GM23338 (cell line): ENCODE data around the gene IFI44L. TPM values are rescaled to one million over a fixed set of nuclear protein-coding genes. Genes with fewer than 3 reads are reported as not detected.

Experiments
- CREB1 ChIP-seq: fragments of 250-450 bp; sonication (Bioruptor Pico); IDR thresholded peaks from 2 replicates; pipeline ENCODE4 v1.5.0; 2020; ENCODE audit warnings: low read depth, mild to moderate bottlenecking, moderate library complexity
- EZH2 ChIP-seq: fragments of 200-600 bp; sonication (generic); IDR thresholded peaks from one replicate; pipeline ENCODE4 v1.8.0; 2017; ENCODE audit warnings: antibody characterized with exemption, mild to moderate bottlenecking, low read depth; ENCODE audit not compliant: unreplicated experiment
- POLR2AphosphoS5 ChIP-seq: IDR thresholded peaks from 2 replicates; pipeline ENCODE4 v1.6.1; 2016; ENCODE audit warnings: antibody characterized with exemption, low read depth
- STAT1 ChIP-seq: IDR thresholded peaks from one replicate; pipeline ENCODE4 v1.6.1; 2016; ENCODE audit warnings: antibody characterized with exemption; ENCODE audit not compliant: unreplicated experiment
- ZNF114 ChIP-seq: fragments of 250-450 bp; sonication (Bioruptor Pico); IDR thresholded peaks from 2 replicates; pipeline ENCODE4 v1.5.0; 2020; ENCODE audit warnings: mild to moderate bottlenecking, moderate library complexity
- ZNF331 ChIP-seq: fragments of 250-450 bp; sonication (Bioruptor Pico); IDR thresholded peaks from 2 replicates; pipeline ENCODE4 v1.5.0; 2020; ENCODE audit warnings: low read depth, mild to moderate bottlenecking, moderate library complexity
- ZNF462 ChIP-seq: fragments of 250-450 bp; sonication (Bioruptor Pico); IDR thresholded peaks from 2 replicates; pipeline ENCODE4 v1.5.0; 2020; ENCODE audit warnings: mild to moderate bottlenecking, moderate library complexity
- polyA plus RNA-seq: library from polyadenylated mRNA; unstranded; fragments of >200 nt; fragmentation: Nextera tagmentation; extraction: Ambion mirVana; gene quantifications from 2 replicates; pipeline ENCODE4 v1.2.1, GENCODE V29; 2016
- total RNA-seq: library from RNA; depleted of rRNA; stranded (reverse); fragments of >200 nt; shearing (Covaris generic); gene quantifications from 2 replicates; pipeline ENCODE4 v1.2.3, GENCODE V29; 2014; rRNA removed

IFI44L gene
- total and polyA plus RNA-seq, 2 experiments from 2014 or later, result not detected

GRCh38 chr1:78691995-78692747 is 71.9 kb downstream of the IFI44L start (continued):
- TF ChIP-seq ZNF462 (CRISPR knock-in tag), result no peak
- no peak for TF ChIP-seq STAT1
- TF ChIP-seq EZH2, result no peak
- TF ChIP-seq CREB1, result no peak
- no peak for TF ChIP-seq ZNF114 (CRISPR knock-in tag)
- no peak for TF ChIP-seq POLR2AphosphoS5
- no peak for TF ChIP-seq ZNF331

Other genes starting within 250 kb of the IFI44L start
- gene PTGFR, start 129.5 kb upstream of the IFI44L start, total RNA-seq, result 0.24 and 0.43 TPM in 2 replicates
- gene PTGFR, start 129.5 kb upstream of the IFI44L start, polyA plus RNA-seq, result 0.07 TPM in 1 of 2 replicates, not detected in the other
- gene IFI44, start 29.4 kb downstream of the IFI44L start, total RNA-seq, result not detected in 2 replicates
- gene IFI44, start 29.4 kb downstream of the IFI44L start, polyA plus RNA-seq, result not detected in 2 replicates